KG1 (cell line): ENCODE data around the gene DOCK1.

ENCODE experiments used
- DNase-seq: peaks from one replicate; lab custom pipeline; 2025; lab: John Stamatoyannopoulos, UW

The DOCK1 gene

DNA sequence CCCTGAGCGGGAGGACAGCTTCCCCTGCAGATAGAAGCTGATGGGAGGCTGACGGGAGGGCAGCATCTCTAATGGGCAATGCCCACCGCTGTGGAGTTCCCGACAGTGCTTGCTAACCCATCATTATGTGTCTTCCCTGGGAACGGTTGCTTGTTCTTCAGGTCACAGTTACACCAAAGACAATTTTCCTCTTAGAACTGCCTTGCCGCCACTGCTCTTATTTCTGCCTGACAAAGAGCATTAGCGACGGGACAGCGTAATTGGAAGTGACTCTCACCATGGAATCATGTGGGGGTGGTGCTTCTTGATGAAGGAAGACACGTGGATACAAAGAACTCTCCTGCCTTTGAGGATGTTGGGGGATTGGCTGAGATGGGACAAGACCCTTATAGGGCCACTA, 562.6 kb downstream of the DOCK1 start:
- no peak for DNase-seq

DNA sequence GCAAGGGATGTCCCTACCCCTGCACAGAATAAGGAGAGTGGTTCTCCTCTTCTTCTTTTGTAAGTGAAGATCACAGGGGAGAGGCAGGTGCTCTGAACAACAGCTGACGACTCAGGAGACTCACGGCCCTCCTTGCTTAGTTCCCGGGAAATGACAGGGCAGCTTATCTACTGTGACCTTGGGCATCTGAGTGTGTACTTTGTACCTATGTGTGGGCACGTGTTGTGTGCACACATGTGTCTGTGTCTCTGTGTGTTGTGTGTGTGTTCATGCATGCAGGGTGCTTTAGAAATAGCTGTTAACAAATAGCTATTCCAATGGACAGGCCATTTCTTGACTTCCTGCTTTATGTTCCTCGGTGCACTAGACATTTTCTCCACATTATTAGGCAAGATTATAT, 563.4 kb downstream of the DOCK1 start:
- DNase-seq = no peak

DNA sequence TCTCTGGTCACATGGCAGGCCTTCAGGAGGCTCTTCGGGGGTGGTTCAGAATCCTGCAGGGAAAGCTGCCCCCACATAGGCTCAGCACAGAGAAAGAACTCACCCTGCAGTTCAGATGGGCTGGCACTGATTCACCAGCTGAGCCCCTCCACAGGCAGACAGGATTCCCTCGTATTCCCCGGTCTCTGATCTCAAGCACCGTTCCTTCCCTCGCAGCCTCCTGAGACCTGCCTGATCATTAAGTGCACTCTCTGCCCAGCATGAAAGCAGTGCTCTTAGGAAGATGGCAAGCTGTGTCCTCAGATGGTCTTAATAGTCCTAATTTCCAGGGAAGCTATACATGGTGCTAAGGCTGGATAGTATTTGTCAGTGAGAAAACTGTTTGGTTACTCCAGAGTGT, 565.7 kb downstream of the DOCK1 start:
- DNase-seq = no peak

DNA sequence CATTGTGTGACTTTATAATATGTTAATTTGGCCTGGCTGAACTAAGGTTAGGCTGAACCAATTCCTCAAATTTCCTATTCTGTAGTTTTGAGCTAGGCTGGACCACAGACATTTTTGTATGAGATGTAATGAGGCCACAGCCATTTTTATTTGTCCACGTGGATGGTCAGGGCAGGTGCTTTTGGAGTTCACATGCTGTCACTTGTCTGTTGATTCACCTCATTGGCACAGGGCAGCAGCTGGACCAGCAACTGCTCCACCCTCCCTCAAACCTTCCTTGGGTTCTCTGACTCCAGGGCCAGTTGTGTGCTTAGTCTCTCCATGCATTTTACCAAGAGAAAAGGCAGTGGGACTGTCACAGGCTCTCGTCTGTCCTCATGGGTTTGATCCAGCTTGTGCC, 567.7 kb downstream of the DOCK1 start:
- DNase-seq = no peak

DNA sequence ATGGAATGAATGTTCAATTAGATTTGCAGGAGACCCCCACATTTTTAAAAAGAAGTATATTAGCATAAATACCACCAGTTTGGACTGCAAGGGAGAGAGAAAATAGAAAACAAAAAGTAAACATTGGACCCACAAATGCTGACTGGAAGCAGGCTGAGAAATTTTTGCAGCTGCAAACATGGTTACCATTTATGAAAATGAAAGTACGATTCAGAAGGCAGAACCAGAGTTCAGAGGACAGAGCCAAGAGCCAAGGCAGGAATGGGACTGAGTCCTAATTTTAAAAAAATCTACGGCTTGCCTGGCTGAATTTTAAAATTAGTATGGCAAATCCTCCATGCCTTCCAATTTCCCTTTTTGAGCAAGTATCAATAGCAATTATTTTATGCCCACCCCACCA, 569.3 kb downstream of the DOCK1 start:
- no peak for DNase-seq

DNA sequence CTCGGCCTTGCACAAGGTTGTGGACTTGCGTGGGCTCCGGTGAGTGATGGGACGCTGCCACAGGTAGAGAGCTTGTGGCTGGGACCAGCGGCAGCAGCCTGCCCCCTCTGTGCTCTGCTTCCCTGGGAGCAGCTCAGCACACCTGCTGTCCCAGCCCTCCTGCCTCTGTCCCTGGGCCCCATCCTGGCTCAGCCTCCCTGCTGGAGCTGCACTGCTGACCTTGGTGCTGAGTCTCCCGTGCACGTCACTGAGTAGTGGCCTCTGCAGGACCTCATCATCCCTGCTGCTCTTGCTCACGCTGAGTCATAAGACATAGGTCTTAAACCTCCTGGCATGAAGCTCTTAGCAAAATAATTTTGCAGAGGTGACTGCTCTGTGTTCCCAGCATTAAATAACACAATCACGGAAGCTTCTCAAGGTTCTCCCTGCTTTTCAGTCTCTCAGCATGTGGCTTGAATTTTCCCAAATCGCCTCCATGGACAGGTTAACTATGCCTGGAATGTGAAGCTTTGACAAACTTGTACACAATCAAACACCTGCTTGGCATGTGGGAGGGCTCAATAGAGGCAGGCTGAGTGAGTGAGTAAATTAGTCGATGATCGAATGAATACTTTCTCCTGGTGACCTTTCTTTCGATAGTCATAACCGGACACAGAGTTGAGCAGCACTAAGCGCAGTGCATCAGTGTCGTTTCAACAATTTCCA, 580.1 kb downstream of the DOCK1 start:
- no peak for DNase-seq

DNA sequence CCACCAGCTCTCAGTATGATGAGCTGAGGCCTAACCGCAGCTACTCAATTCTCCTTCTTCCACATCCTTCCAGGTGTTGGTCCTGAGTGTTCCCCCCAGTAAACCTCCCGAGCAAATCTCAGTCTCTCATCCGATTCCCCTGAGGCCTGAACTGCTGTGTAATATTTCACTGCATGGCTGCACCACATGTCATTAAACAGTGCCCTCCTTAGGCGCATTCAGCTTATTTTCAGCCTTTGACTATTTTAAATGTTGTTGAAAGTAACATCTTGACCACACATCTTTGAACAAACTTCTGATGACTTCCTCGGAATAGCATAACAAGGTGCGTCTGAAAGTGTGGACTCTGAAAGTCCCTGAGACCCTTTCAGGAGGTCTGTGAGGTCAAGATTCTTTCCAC, 581.1 kb downstream of the DOCK1 start:
- DNase-seq = no peak

DNA sequence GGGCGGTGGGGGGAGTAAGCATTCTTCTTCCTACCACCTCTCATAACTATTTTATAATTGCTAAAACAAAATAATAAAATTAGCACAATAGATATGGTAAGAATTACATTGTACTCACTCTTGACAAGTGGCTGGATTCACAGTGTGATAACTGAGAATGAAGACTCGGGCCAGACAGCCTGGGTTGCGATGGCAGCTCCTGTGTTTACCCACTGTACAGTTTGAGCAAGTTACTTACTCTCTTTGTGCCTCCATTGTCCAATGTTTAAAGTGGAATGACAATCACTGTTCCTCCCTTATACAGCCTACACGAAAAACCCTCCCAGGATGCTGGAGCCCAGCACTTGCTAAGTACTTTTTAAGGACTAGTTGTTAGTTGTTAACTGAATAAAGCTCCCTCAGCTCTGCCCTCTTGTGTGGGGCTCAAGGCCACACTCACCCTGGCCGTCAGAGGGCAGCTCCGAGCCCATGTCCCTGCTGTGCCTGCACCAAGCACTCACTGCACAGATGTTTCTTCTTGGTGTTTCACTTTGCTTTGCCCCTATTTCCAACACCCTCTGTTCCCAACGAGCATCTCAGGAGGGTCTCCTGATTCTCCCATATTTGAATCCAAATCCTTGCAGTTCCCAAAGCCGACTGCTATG, 587.5 kb downstream of the DOCK1 start:
- no peak for DNase-seq

DNA sequence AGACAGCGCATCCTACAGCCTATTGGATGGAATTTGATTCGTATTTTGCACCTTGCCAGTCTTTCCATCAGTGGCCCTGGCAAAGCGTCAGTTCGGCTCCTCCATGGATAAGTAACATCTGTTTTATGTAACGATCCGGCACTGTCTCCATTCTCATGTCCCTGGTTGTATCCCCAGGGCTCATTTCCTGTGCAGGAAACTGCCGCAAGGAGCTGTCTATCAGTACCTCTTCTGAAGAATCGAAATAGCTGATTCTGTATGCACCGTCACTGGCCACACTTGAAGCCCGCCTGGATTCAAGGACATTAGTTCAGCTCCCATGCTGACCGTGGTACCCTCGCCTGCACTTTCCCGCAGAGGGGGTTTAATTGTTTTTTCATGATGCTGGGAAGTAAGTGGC, 590.8 kb downstream of the DOCK1 start:
- DNase-seq = no peak

DNA sequence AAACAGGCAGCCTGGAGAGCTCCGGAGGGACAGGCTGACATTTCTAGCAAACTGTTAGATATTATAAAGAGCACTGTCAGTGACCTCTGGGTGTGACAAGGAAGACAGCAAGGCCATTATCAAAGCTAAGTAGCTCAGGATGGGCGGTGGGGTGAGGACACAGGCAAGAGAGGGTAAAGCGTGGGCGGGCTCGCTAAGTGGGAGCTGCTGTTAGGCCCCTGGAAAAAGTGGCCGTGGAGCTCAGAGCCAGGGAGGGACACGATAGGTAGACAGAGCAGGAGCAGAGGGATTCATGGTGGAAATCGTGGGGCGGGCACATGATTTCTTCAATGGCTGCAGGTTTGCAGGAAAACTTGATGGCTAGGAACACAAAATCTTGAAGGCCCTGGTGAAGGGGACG, 592.5 kb downstream of the DOCK1 start:
- no peak for DNase-seq

DNA sequence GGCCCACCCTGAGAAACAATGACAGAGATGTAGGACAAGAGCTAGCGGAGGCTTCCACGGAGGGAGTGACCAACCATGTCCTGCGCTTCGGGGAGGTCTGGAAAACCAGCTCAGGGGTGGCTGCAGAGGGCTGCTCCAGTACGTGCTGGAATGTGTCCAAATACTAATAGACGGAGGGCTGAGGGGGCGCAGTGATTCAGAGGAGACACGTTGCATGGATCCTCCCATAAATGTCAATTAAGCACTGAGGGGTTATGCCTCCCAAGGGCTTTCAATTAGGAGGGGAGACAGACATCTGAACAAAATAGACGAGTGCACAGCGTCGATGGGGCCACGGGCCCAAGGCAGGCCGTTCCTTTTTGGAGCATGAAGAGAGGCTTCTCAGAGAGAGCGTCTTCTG, 592.9 kb downstream of the DOCK1 start:
- no peak for DNase-seq

DNA sequence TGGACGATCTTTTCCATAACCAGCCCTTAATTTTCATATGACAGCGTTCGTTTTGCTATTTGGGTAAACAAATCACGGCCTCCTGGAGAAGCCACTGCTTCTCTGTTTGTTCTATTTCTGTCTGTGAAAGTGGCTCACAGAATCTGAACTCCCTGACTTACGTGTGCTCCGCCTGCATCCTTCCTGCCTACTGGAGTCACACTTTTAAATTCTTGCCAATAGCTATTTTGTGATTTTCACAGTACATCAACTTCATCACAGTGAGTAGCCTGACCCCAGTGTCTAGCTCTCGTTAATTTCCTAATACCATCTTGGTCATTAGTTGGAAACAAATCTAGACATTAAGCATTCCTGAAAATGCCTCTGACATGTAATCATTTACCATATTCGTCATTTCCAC, 594.9 kb downstream of the DOCK1 start:
- DNase-seq = no peak
